OCI-LY7 (cell line): ENCODE measurements around the gene DCAF5. TPM values are rescaled to one million over a fixed set of nuclear protein-coding genes. Genes with fewer than 3 reads are reported as not detected.

Experiments
- BruUV-seq: library from RNA; stranded (reverse); fragments of 400-500 nt; replicated peaks from 2 replicates; lab custom pipeline; 2021; lab: Mats Ljungman, UMichigan
- CTCF ChIA-PET: fragments of 300-600 bp; sonication (Branson Sonifier 250); formaldehyde crosslinking; loops from one replicate; lab custom pipeline; 2022; ENCODE audit warnings: antibody characterized with exemption; ENCODE audit not compliant: unreplicated experiment; lab: Charles Lee
- POLR2A ChIA-PET: fragments of 300-600 bp; sonication (Branson Sonifier 250); formaldehyde crosslinking; loops from one replicate; lab custom pipeline; 2022; ENCODE audit warnings: antibody characterized with exemption; lab: Charles Lee
- DNase-seq: peaks from one replicate; pipeline ENCODE4 v3.0.0-alpha.2; 2015; ENCODE audit warnings: low spot score
- H2AFZ ChIP-seq: fragments of 200-600 bp; sonication (generic), shearing (Covaris generic); 2 replicates; pipeline ENCODE4 v1.6.1; 2014; ENCODE audit warnings: mild to moderate bottlenecking, antibody characterized with exemption, low read length, moderate library complexity
- H3K27ac ChIP-seq: fragments of 200-600 bp; sonication (generic); 2 replicates; pipeline ENCODE4 v1.5.1; 2014; ENCODE audit warnings: mixed run types, low read depth, mild to moderate bottlenecking, moderate library complexity, low read length, inconsistent platforms; ENCODE audit not compliant: poor library complexity, severe bottlenecking
- H3K36me3 ChIP-seq: fragments of 200-600 bp; sonication (generic); 2 replicates; pipeline ENCODE4 v1.6.1; 2014; ENCODE audit warnings: mild to moderate bottlenecking, antibody characterized with exemption, low read length, moderate library complexity, mixed read lengths; ENCODE audit not compliant: insufficient read depth
- H3K4me1 ChIP-seq: fragments of 200-600 bp; sonication (generic); 2 replicates; pipeline ENCODE4 v1.5.1; 2014; ENCODE audit warnings: mild to moderate bottlenecking, low read length; ENCODE audit not compliant: insufficient read depth, poor library complexity, severe bottlenecking
- H3K4me2 ChIP-seq: fragments of 200-600 bp; sonication (generic); 2 replicates; pipeline ENCODE4 v1.6.1; 2014; ENCODE audit warnings: mild to moderate bottlenecking, low read length
- H3K4me3 ChIP-seq: fragments of 200-600 bp; sonication (generic); 2 replicates; pipeline ENCODE4 v1.5.1; 2014; ENCODE audit warnings: mild to moderate bottlenecking, low read depth, low read length; ENCODE audit not compliant: poor library complexity, severe bottlenecking
- H3K79me2 ChIP-seq: fragments of 200-600 bp; sonication (generic); 2 replicates; pipeline ENCODE4 v1.6.1; 2016; ENCODE audit warnings: low read depth, mild to moderate bottlenecking, low read length, moderate library complexity, mixed read lengths; ENCODE audit not compliant: insufficient read depth
- H3K9me2 ChIP-seq: fragments of 200-600 bp; sonication (generic); 2 replicates; pipeline ENCODE4 v1.6.1; 2016; ENCODE audit warnings: mild to moderate bottlenecking, low read length, mixed read lengths; ENCODE audit not compliant: insufficient read depth
- H3K9me3 ChIP-seq: fragments of 200-600 bp; sonication (generic); 2 replicates; pipeline ENCODE4 v1.6.1; 2014; ENCODE audit warnings: mild to moderate bottlenecking, mixed run types, low read length, mixed read lengths
- H4K20me1 ChIP-seq: fragments of 200-600 bp; sonication (generic); 2 replicates; pipeline ENCODE4 v1.6.1; 2014; ENCODE audit warnings: mild to moderate bottlenecking, antibody characterized with exemption, low read length, moderate library complexity, mixed read lengths; ENCODE audit not compliant: insufficient read depth
- EZH2phosphoT487 ChIP-seq: fragments of 200-600 bp; sonication (generic); IDR thresholded peaks from 2 replicates; pipeline ENCODE4 v1.6.1; 2018; ENCODE audit warnings: low read depth, borderline replicate concordance, mild to moderate bottlenecking, mixed run types, antibody characterized with exemption, low read length, moderate library complexity, mixed read lengths
- intact Hi-C: fragments of 100-400 bp; cut with micrococcal nuclease; formaldehyde crosslinking; loops from one replicate; pipeline ENCODE4 v1.10.0; 2022; ENCODE audit not compliant: unreplicated experiment
- total RNA-seq, 2 experiments: library from RNA; depleted of rRNA in 1 of 2; stranded (reverse); fragments of >200 nt in 1 of 2; shearing (Covaris generic) in 1 of 2; gene quantifications; 2 replicates each; pipeline ENCODE4 v1.2.3, GENCODE V29; 2014 to 2022
- TF ChIP-seq, protein P1 (sequence below): fragments of 200-600 bp; sonication (generic); conservative IDR thresholded peaks from 2 replicates; pipeline ENCODE4 v1.5.1; 2014; ENCODE audit warnings: mild to moderate bottlenecking, antibody characterized with exemption, low read length, moderate library complexity, mixed read lengths

The DCAF5 gene
- total RNA-seq, 2 experiments from 2014 or later, result 23.1 to 46.0 TPM

DNA sequence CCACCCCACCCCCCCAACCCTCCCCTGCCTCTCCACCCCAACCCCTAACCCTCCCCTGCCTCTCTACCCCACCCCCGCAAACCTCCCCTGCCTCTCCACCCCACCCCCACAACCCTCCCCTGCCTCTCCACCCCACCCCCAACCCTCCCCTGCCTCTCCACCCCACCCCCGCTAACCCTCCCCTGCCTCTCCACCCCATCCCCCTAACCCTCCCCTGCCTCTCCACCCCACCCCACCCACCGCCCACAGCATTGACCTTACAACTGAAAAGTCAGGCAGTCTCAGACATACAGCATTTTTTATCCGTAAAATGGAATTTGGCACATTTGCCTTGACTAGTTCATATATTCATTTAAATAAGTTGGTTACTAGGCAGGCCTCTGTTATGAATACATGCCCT, 135.2 kb downstream of the DCAF5 start:
- Histone ChIP-seq H3K4me2 (no peak overlapping the region), H2AFZ (no peak overlapping the region), H3K79me2 (no peaks in the 10 kb centered on the region), H3K9me3 (no peaks in the 10 kb centered on the region), H3K36me3 (no peaks in the 10 kb centered on the region), H4K20me1 (no peaks in the 10 kb centered on the region), H3K9me2 (no peaks in the 10 kb centered on the region), H3K4me3 (no peak overlapping the region), H3K4me1 (no peaks in the 10 kb centered on the region), H3K27ac (no peak overlapping the region)
- ChIA-PET POLR2A (no interaction called here), CTCF (no interaction called here)
- no peak for DNase-seq
- no TSS peak for BruUV-seq
- TF ChIP-seq, protein P1, sequence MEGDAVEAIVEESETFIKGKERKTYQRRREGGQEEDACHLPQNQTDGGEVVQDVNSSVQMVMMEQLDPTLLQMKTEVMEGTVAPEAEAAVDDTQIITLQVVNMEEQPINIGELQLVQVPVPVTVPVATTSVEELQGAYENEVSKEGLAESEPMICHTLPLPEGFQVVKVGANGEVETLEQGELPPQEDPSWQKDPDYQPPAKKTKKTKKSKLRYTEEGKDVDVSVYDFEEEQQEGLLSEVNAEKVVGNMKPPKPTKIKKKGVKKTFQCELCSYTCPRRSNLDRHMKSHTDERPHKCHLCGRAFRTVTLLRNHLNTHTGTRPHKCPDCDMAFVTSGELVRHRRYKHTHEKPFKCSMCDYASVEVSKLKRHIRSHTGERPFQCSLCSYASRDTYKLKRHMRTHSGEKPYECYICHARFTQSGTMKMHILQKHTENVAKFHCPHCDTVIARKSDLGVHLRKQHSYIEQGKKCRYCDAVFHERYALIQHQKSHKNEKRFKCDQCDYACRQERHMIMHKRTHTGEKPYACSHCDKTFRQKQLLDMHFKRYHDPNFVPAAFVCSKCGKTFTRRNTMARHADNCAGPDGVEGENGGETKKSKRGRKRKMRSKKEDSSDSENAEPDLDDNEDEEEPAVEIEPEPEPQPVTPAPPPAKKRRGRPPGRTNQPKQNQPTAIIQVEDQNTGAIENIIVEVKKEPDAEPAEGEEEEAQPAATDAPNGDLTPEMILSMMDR, result no peak
- TF ChIP-seq EZH2phosphoT487, result no peak
- intact Hi-C loops, result loop anchor here (10.0 kb wide), 1 partner anchor 103 kb away; no protein-coding TSS in a partner anchor

DNA sequence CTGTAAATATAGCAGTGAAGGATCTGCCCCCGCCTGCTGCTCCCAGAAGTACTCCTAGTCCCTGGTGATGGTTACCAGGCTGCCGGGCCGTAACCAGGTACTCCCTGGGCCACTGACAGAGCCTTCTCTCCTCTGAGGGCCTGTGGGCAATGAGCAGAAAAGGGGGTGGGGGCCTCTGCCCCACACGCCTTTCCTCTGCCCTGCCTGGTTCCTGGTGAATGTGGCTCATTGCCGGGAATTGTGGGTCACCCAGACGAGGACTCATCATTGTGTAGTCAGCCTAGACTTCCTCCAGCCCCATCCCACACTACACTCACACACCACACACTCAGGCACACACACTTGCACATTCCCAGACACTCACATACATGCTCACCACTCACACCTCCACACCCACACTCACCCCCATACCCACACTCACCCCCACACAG, 138.1 kb downstream of the DCAF5 start:
- no peak for TF ChIP-seq EZH2phosphoT487
- TF ChIP-seq, protein P1, result no peak
- ChIA-PET CTCF (no interaction called here), POLR2A (interaction anchor here (0.6 kb wide), 1 partner anchor 107 kb away, joined by 3 read pairs; no protein-coding TSS in a partner anchor)
- DNase-seq, result no peak
- no peaks in the 10 kb centered on the region for H3K4me1 ChIP-seq
- no peaks in the 10 kb centered on the region for H3K9me2 ChIP-seq
- no TSS peak for BruUV-seq
- intact Hi-C loops, result loop anchor here (10.0 kb wide), 1 partner anchor 100 kb away; no protein-coding TSS in a partner anchor
- no peaks in the 10 kb centered on the region for H3K9me3 ChIP-seq
- no peak overlapping the region for H2AFZ ChIP-seq
- no peaks in the 10 kb centered on the region for H3K36me3 ChIP-seq
- H4K20me1 ChIP-seq, result no peaks in the 10 kb centered on the region
- H3K4me3 ChIP-seq, result no peak overlapping the region
- no peaks in the 10 kb centered on the region for H3K79me2 ChIP-seq
- H3K4me2 ChIP-seq, result no peak overlapping the region
- H3K27ac ChIP-seq, result no peak overlapping the region

DNA sequence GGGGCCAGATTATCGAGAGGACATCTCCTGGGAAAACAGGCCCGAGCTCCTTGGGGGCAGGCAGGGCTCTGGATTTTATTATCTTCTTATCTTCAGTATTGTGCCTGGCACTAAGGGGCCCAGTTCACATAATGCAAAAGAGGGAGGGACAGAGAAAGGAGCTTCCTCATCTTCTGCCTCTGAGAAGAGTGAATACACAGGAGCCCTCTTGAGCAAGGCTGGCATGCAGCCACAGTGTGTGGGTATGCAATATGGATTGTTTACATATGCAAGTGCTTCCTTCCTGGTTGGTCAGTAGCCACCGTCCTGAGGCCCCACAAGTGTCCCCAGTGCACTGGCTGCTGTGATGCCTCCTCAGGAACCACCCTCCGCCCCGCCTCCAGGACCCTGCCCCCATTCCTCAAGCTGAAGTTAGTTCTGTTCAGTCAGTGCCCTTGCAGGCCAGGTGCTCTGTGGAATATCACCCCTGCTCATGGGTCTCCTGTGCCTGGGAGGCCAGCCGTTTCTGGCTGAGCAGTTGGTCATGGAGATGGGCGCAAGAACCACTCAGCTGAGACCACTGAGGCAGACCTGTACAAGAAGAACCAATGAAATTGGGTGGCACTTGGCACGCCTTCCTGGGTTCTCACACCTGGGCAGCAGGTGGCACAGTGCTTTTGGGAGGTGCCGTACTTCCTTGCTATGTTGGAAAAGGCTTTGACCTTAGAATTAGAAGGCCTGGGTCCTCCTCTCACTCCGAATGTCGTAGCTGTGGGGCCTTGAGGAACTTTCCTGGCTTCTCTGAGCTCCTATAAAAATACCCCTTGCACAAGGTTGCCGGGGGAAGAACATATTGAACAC, 138.8 kb downstream of the DCAF5 start:
- TF ChIP-seq EZH2phosphoT487, result no peak
- TF ChIP-seq, protein P1, result no peak
- DNase-seq, result no peak
- POLR2A ChIA-PET, result interaction anchor here (0.6 kb wide), 1 partner anchor 106 kb away, joined by 3 read pairs; no protein-coding TSS in a partner anchor

More for the DNA sequence above, 138.8 kb downstream of the DCAF5 start:
- Histone ChIP-seq H3K36me3 (no peaks in the 10 kb centered on the region), H3K9me3 (no peaks in the 10 kb centered on the region), H3K27ac (no peak overlapping the region), H3K9me2 (no peaks in the 10 kb centered on the region), H3K4me1 (no peaks in the 10 kb centered on the region), H3K4me2 (no peak overlapping the region), H3K4me3 (no peak overlapping the region), H2AFZ (no peak overlapping the region), H3K79me2 (no peaks in the 10 kb centered on the region), H4K20me1 (no peaks in the 10 kb centered on the region)
- intact Hi-C loops, result loop anchor here (10.0 kb wide), 1 partner anchor 99 kb away; no protein-coding TSS in a partner anchor
- CTCF ChIA-PET, result no interaction called here
- BruUV-seq, result no TSS peak
